Activated naive CD8-positive, alpha-beta T cell (primary cell): Measurements from ENCODE around the gene TPD52L1.
"Not testable (repeated sequence)": the region's sequence is repeated elsewhere in the genome, so short reads cannot be mapped to it uniquely, and the experiment has no call there.

Experiments
- H3K27ac Mint-ChIP-seq: one replicate; pipeline ENCODE4 v1.8.0; 2021; ENCODE audit warnings: mixed read lengths
- H3K27me3 Mint-ChIP-seq: one replicate; pipeline ENCODE4 v1.8.0; 2021; ENCODE audit warnings: mixed read lengths
- H3K36me3 Mint-ChIP-seq: one replicate; pipeline ENCODE4 v1.8.0; 2021; ENCODE audit warnings: mixed read lengths
- H3K4me1 Mint-ChIP-seq: one replicate; pipeline ENCODE4 v1.8.0; 2021; ENCODE audit warnings: low read depth, mixed read lengths
- H3K4me3 Mint-ChIP-seq: one replicate; pipeline ENCODE4 v1.8.0; 2021; ENCODE audit warnings: mild to moderate bottlenecking, mixed read lengths
- H3K9me3 Mint-ChIP-seq: one replicate; pipeline ENCODE4 v1.8.0; 2021; ENCODE audit warnings: low read depth, mixed read lengths

TPD52L1 gene

GRCh38 chr6:125156496-125156895 is 2.9 kb downstream of the TPD52L1 start:
- Mint-ChIP-seq H3K4me3 (no peak overlapping the region), H3K9me3 (no peaks in the 10 kb centered on the region), H3K36me3 (no peaks in the 10 kb centered on the region), H3K4me1 (peaks cover 10% of the 10 kb centered on the region), H3K27me3 (peaks cover 19% of the 10 kb centered on the region), H3K27ac (no peak overlapping the region)

GRCh38 chr6:125157280-125157679 is 3.7 kb downstream of the TPD52L1 start:
- peaks cover 10% of the 10 kb centered on the region for H3K4me1 Mint-ChIP-seq
- no peak overlapping the region for H3K27ac Mint-ChIP-seq
- no peak overlapping the region for H3K4me3 Mint-ChIP-seq
- H3K36me3 Mint-ChIP-seq, result no peaks in the 10 kb centered on the region
- H3K9me3 Mint-ChIP-seq, result no peaks in the 10 kb centered on the region
- H3K27me3 Mint-ChIP-seq, result peaks cover 13% of the 10 kb centered on the region

DNA sequence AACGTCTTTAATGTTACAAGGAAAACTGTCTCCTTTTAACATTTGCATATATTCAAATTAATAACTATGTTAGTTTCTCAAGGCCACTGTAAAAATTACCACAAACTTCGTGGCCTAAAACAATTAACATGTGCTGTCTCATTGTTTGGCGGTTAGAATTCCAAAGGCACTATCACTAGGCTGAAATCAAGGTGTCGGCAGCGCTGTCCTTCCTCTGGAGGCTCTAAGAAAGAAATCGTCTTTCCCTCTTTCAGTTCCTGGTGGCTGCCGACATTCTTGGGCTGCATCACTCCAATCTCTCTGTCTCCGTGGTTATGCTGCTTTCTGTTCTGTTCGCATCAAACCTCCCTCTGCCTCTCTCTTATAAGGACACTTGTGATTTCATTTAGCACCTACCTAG is 4.2 kb downstream of the TPD52L1 start:
- no peaks in the 10 kb centered on the region for H3K36me3 Mint-ChIP-seq
- no peaks in the 10 kb centered on the region for H3K9me3 Mint-ChIP-seq
- peaks cover 11% of the 10 kb centered on the region for H3K27me3 Mint-ChIP-seq
- no peak overlapping the region for H3K27ac Mint-ChIP-seq
- peaks cover 10% of the 10 kb centered on the region for H3K4me1 Mint-ChIP-seq
- H3K4me3 Mint-ChIP-seq, result no peak overlapping the region

DNA sequence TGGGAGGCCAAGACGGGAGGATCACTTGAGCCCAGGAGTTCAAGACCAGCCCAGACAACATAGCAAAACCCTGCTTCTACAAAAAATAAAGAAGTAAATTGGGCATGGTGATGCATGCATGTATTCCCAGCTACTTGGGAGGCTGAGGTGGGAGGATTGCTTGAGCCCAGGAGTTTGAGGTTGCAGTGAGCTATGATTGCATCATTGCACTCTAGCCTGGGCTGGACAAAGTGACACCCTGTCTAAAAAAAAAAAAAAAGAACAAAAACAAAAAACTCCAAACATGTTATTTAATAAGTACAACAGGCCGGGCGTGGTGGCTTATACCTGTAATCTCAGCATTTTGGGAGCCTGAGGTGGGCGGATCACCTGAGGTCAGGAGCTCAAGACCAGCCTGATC is 9.8 kb downstream of the TPD52L1 start:
- H3K9me3 Mint-ChIP-seq, H3K27me3 Mint-ChIP-seq, H3K36me3 Mint-ChIP-seq: not testable (repeated sequence)

GRCh38 chr6:125163811-125164210 is 10.2 kb downstream of the TPD52L1 start:
- H3K4me3 Mint-ChIP-seq, result no peak overlapping the region
- no peak overlapping the region for H3K27ac Mint-ChIP-seq
- no peaks in the 10 kb centered on the region for H3K9me3 Mint-ChIP-seq
- H3K4me1 Mint-ChIP-seq, result no peaks in the 10 kb centered on the region
- H3K27me3 Mint-ChIP-seq, result no peaks in the 10 kb centered on the region
- H3K36me3 Mint-ChIP-seq, result no peaks in the 10 kb centered on the region

More for the DNA sequence above, 9.8 kb downstream of the TPD52L1 start:
- not testable (repeated sequence) for H3K4me1 Mint-ChIP-seq, H3K27ac Mint-ChIP-seq, H3K4me3 Mint-ChIP-seq

- Mint-ChIP-seq H3K9me3 (no peaks in the 10 kb centered on the region), H3K27me3 (no peaks in the 10 kb centered on the region), H3K4me3 (no peak overlapping the region), H3K27ac (no peak overlapping the region), H3K36me3 (no peaks in the 10 kb centered on the region), H3K4me1 (no peaks in the 10 kb centered on the region)
Measured at GRCh38 chr6:125164696-125165095, 11.1 kb downstream of the TPD52L1 start.

DNA sequence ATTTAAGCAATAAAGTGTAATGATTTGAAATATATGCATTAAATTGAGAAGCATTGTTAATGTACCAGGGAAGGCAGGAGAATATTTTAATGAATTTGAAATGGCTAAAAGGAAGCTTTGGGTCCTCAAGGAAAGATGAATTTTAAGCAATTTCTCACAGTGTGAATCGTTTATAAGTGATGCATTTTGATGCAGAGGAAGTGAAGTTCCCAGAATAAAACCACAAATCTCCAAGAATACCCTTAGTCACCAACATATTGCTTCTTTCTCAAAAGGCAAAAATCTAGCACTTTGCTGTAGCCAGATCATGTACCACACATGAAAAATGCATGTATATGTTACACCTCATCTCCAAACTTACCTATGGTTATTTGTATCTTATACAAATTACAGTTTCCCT is 11.7 kb downstream of the TPD52L1 start:
- no peaks in the 10 kb centered on the region for H3K27me3 Mint-ChIP-seq
- no peaks in the 10 kb centered on the region for H3K4me1 Mint-ChIP-seq
- H3K27ac Mint-ChIP-seq, result no peak overlapping the region

DNA sequence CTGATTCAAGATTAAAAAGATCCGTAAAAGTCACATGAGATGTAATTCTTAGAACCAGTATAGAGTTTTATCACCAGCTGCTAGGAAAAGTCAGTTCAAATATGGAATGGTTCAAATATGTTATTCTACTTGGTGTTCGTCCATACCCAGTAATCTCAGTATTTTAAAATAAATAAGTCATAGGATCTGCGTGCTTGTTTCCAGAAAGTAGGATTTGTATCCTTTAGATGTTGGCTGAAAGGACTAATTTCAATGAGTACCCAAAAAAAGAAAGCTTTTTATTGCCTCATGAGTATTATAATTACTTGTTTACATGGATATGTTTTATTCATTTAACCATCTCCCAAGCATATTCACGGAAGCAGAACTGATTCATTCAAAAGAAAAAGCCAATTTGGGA is 12.2 kb downstream of the TPD52L1 start:
- Mint-ChIP-seq H3K4me1 (no peaks in the 10 kb centered on the region), H3K27ac (no peak overlapping the region), H3K36me3 (no peaks in the 10 kb centered on the region), H3K27me3 (no peaks in the 10 kb centered on the region), H3K4me3 (no peak overlapping the region), H3K9me3 (no peaks in the 10 kb centered on the region)

More for the DNA sequence above, 11.7 kb downstream of the TPD52L1 start:
- Mint-ChIP-seq H3K9me3 (no peaks in the 10 kb centered on the region), H3K4me3 (no peak overlapping the region), H3K36me3 (no peaks in the 10 kb centered on the region)

GRCh38 chr6:125166711-125167110 is 13.1 kb downstream of the TPD52L1 start:
- Mint-ChIP-seq H3K4me1 (no peaks in the 10 kb centered on the region), H3K4me3 (no peak overlapping the region), H3K9me3 (no peaks in the 10 kb centered on the region), H3K27ac (no peak overlapping the region), H3K27me3 (no peaks in the 10 kb centered on the region), H3K36me3 (no peaks in the 10 kb centered on the region)

GRCh38 chr6:125167579-125167978 is 14.0 kb downstream of the TPD52L1 start:
- Mint-ChIP-seq H3K9me3 (no peaks in the 10 kb centered on the region), H3K27me3 (peaks cover 2% of the 10 kb centered on the region), H3K4me3 (no peak overlapping the region), H3K4me1 (no peaks in the 10 kb centered on the region), H3K36me3 (no peaks in the 10 kb centered on the region), H3K27ac (no peak overlapping the region)

DNA sequence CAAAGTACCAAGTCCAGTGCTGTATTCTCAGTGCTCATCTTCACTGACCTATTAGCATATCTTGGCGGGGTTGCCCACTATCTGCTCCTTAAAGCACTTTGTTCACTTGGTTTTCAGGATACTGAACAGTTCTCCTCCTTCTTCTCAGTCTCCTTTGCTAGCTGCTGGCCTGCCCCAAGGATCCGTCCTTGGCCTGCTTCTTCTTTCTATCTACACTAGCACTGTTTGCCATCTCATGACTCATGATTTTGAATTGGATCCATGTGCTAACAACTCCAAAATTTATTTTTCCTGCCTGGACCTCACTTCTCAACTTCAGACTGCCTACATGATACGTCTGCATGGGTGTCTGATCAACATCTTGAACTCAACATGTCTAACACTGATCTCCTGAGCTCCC is 15.5 kb downstream of the TPD52L1 start:
- Mint-ChIP-seq H3K4me1 (no peaks in the 10 kb centered on the region), H3K36me3 (no peaks in the 10 kb centered on the region), H3K27ac (no peak overlapping the region), H3K4me3 (no peak overlapping the region), H3K9me3 (no peaks in the 10 kb centered on the region), H3K27me3 (peaks cover 4% of the 10 kb centered on the region)

GRCh38 chr6:125169522-125169921 is 15.9 kb downstream of the TPD52L1 start:
- H3K4me3 Mint-ChIP-seq, result no peak overlapping the region
- no peak overlapping the region for H3K27ac Mint-ChIP-seq
- H3K9me3 Mint-ChIP-seq, result no peaks in the 10 kb centered on the region
- H3K36me3 Mint-ChIP-seq, result no peaks in the 10 kb centered on the region
- no peaks in the 10 kb centered on the region for H3K4me1 Mint-ChIP-seq
- peaks cover 4% of the 10 kb centered on the region for H3K27me3 Mint-ChIP-seq

DNA sequence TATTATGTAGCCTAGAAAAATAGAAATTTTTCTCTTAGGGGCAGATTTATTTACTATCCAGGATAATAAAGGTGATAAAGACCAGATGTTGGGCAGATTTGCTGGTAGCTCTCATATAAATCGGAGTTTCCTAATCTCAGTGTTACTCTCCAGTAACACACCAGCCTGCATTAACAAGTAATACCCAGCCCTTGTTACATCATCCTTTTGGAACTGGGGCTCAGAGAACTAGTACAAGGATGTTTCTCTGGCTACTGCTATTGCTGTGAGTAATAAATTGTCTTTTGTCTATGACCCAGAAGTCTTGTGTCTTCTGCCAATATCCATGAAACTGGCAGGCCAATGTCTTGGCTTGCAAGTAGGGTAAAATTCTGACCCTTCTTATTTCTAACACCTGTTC is 16.8 kb downstream of the TPD52L1 start:
- Mint-ChIP-seq H3K36me3 (no peaks in the 10 kb centered on the region), H3K9me3 (no peaks in the 10 kb centered on the region), H3K27ac (no peak overlapping the region), H3K4me1 (no peaks in the 10 kb centered on the region), H3K27me3 (peaks cover 4% of the 10 kb centered on the region), H3K4me3 (no peak overlapping the region)

DNA sequence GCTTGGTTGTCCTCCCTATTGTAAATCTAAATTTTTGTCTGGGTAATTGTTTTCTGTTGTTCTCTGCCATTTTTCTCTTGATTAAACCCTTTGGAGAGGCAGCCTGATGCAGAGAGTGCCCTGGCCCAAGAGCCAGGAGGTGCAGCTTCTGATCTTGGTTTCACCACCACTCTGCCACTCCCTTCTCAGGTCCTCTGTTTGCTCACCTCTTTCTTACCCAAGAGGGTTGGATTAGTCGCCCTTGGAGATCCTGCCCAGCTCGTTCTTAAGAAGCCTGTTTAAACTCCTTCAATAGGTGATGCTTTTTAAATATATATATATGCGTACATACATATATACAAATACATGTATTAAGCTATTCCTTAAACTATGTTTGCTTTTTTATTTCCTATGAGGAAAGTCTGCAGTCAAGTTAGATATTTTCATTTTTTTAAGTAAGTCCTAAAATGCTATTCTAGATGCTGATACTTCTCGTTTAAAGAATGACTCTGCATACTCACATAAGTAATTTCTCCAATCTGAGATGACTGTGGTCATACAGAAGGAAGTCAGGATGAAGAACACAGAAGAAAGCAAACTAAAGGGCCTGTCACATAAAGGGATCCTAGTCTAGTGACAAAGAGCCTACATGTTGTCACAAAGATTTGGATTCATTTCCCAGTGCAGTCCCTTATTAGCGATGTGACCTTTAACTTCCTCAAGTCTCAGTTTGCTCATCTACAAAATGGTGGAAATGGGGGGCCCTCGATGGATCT is 19.9 kb downstream of the TPD52L1 start:
- Mint-ChIP-seq H3K4me1 (no peaks in the 10 kb centered on the region), H3K9me3 (no peaks in the 10 kb centered on the region), H3K36me3 (no peaks in the 10 kb centered on the region), H3K27ac (no peak overlapping the region), H3K27me3 (peaks cover 8% of the 10 kb centered on the region), H3K4me3 (no peak overlapping the region)

DNA sequence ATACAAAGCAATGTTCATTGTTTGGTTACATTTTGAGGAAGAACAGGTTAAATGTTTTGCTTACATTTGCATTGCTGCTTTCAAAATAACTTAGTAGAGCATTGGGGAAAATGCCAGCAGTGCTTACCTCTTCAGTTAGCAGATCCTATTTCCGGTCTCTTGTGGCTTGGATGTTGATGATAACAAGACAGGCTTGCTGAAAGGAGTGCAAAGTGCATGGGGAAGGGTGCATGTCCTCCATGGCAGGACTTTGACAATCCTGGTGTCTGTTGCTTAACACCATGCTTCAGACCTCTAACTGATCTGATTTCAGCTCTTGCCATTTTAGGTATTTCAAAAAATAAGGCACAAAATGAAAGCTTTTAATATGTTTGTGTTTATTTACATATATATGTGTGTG is 21.1 kb downstream of the TPD52L1 start:
- H3K36me3 Mint-ChIP-seq, result no peaks in the 10 kb centered on the region
- no peaks in the 10 kb centered on the region for H3K9me3 Mint-ChIP-seq
- H3K4me1 Mint-ChIP-seq, result no peaks in the 10 kb centered on the region
- peaks cover 10% of the 10 kb centered on the region for H3K27me3 Mint-ChIP-seq
- H3K27ac Mint-ChIP-seq, result no peak overlapping the region
- no peak overlapping the region for H3K4me3 Mint-ChIP-seq

DNA sequence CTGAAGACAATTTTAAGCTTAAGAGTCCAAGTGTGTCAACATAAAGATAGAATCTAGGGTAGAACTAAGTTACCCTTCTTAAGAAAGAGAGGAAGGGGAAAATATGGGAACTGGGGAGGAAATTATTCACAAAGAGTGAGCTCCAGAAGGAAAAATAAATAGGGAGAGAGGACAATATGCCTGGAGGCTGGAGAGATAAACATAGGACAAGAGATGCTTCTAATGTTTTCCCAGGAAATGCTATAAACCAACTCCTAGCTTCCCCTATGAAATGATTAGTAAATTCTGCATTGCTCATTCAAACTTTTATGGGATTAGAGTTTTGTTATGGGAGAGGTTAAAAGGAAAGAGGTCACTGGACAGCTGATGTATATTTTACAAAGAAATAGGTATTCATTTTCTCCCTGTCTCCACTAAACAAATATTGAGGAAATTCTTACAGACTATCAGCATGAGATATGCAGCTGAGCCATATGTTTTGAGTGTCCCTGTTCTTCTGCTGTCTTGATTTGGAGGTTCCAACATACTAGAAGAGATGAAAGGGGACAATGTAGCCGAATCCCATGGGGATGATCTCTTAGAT is 22.0 kb downstream of the TPD52L1 start:
- Mint-ChIP-seq H3K27ac (no peak overlapping the region), H3K4me3 (no peak overlapping the region), H3K36me3 (no peaks in the 10 kb centered on the region), H3K27me3 (peaks cover 10% of the 10 kb centered on the region), H3K9me3 (no peaks in the 10 kb centered on the region), H3K4me1 (no peaks in the 10 kb centered on the region)
